H1 (cell line): ENCODE results near the gene OBP2B. TPM values are rescaled to one million over a fixed set of nuclear protein-coding genes. Genes with fewer than 3 reads are reported as not detected.

ENCODE experiments used
- CTCF ChIA-PET: fragments of 300-600 bp; sonication (Branson Sonifier 250); formaldehyde crosslinking; loops from one replicate; lab custom pipeline; 2021; ENCODE audit not compliant: partially characterized antibody; lab: Charles Lee
- POLR2A ChIA-PET: fragments of 300-600 bp; sonication (Branson Sonifier 250); formaldehyde crosslinking; loops from one replicate; lab custom pipeline; 2021; ENCODE audit warnings: inconsistent platforms; ENCODE audit not compliant: partially characterized antibody; lab: Charles Lee
- DNase-seq, 2 experiments: peaks; one replicate each; pipeline versions ENCODE4 v3.0.0 to v3.0.0-alpha.2; 2010 to 2022; ENCODE audit warnings: low spot score in 2 of 2, low read depth in 1 of 2, mixed read lengths in 1 of 2
- FAIRE-seq: peaks from 2 replicates; lab custom pipeline; 2011; peaks lifted over from hg19 to GRCh38; lab: Jason Lieb, UNC
- H2AFZ ChIP-seq: 2 replicates; pipeline ENCODE4 v1.8.1; 2012; ENCODE audit warnings: low read length, inconsistent platforms
- H2AK5ac ChIP-seq: 2 replicates; pipeline ENCODE4 v1.6.1; 2013; ENCODE audit warnings: low read depth, low read length
- H2BK120ac ChIP-seq: replicated peaks from 2 replicates; pipeline ENCODE3; 2013; ENCODE audit warnings: low read depth, low read length, inconsistent platforms
- H2BK12ac ChIP-seq: 2 replicates; pipeline ENCODE4 v1.6.1; 2013; ENCODE audit warnings: low read depth, low read length
- H2BK15ac ChIP-seq: 2 replicates; pipeline ENCODE4 v1.6.1; 2013; ENCODE audit warnings: low read length
- H2BK20ac ChIP-seq: 2 replicates; pipeline ENCODE4 v1.6.1; 2013; ENCODE audit warnings: low read length
- H2BK5ac ChIP-seq: 2 replicates; pipeline ENCODE4 v1.6.1; 2013; ENCODE audit warnings: low read depth, low read length
- H3K14ac ChIP-seq: 2 replicates; pipeline ENCODE4 v1.6.1; 2013; ENCODE audit warnings: inconsistent platforms; ENCODE audit not compliant: insufficient read length
- H3K18ac ChIP-seq: 2 replicates; pipeline ENCODE4 v1.6.1; 2013; ENCODE audit warnings: low read length; ENCODE audit errors: extremely low read depth
- H3K23ac ChIP-seq: 2 replicates; pipeline ENCODE4 v1.6.1; 2013; ENCODE audit warnings: inconsistent platforms; ENCODE audit not compliant: insufficient read length
- H3K23me2 ChIP-seq: 2 replicates; pipeline ENCODE4 v1.6.1; 2013; ENCODE audit warnings: low read depth, low read length
- H3K27ac ChIP-seq: 2 replicates; pipeline ENCODE4 v1.6.1; 2011; ENCODE audit warnings: low read depth, low read length, inconsistent platforms
- H3K27me3 ChIP-seq, 4 experiments: replicated peaks in 1 of 4; 1 replicate in 1 of 4; 2 replicates in 3 of 4; pipeline versions ENCODE4 v1.6.1 to v1.8.1; 2011 to 2013; ENCODE audit warnings: low read length in 3 of 4, mild to moderate bottlenecking in 3 of 4, inconsistent platforms in 2 of 4, mixed read lengths in 2 of 4, moderate library complexity in 1 of 4; ENCODE audit not compliant: control insufficient read depth in 3 of 4, insufficient read depth in 3 of 4; ENCODE audit errors: extremely low read depth in 1 of 4
- H3K36me3 ChIP-seq, 4 experiments: 2 replicates each; pipeline versions ENCODE4 v1.6.1 to v1.8.1; 2011 to 2013; ENCODE audit warnings: mild to moderate bottlenecking in 4 of 4, low read length in 3 of 4, moderate library complexity in 2 of 4, control low read depth in 1 of 4, inconsistent platforms in 1 of 4; ENCODE audit not compliant: insufficient read depth in 4 of 4, control insufficient read depth in 2 of 4
- H3K4ac ChIP-seq: replicated peaks from 2 replicates; pipeline ENCODE3; 2013; ENCODE audit warnings: low read length, low read depth, mixed read lengths, inconsistent platforms; ENCODE audit not compliant: insufficient read length
- H3K4me1 ChIP-seq, 4 experiments: replicated peaks in 1 of 4; 1 replicate in 1 of 4; 2 replicates in 3 of 4; pipeline versions ENCODE4 v1.6.1 to v1.8.1; 2011 to 2013; ENCODE audit warnings: low read length in 3 of 4, inconsistent platforms in 2 of 4, mixed read lengths in 1 of 4; ENCODE audit not compliant: insufficient read depth in 4 of 4, control insufficient read depth in 3 of 4
- H3K4me2 ChIP-seq, 2 experiments: 2 replicates each; pipeline versions ENCODE4 v1.6.1 to v1.8.1; 2011 to 2013; ENCODE audit warnings: low read depth in 2 of 2, low read length in 2 of 2, control low read depth in 1 of 2, inconsistent platforms in 1 of 2, mild to moderate bottlenecking in 1 of 2; ENCODE audit not compliant: insufficient read depth in 1 of 2
- H3K4me3 ChIP-seq, 4 experiments: fragments of 200-600, 300-600 bp in 1 of 4; sonication (generic), shearing (Covaris generic), sonication (Bioruptor Twin) in 1 of 4; 2 replicates each; pipeline versions ENCODE4 v1.5.1 to v1.8.1; 2011 to 2016; ENCODE audit warnings: low read length in 4 of 4, low read depth in 3 of 4, control low read depth in 2 of 4, inconsistent platforms in 2 of 4, mild to moderate bottlenecking in 2 of 4, mixed read lengths in 1 of 4, moderate library complexity in 1 of 4; ENCODE audit not compliant: insufficient read depth in 2 of 4; ENCODE audit errors: extremely low read depth in 1 of 4
- H3K56ac ChIP-seq: replicated peaks from 2 replicates; pipeline ENCODE3; 2013; ENCODE audit warnings: low read depth, mild to moderate bottlenecking, mixed read lengths, low read length, inconsistent platforms; ENCODE audit not compliant: insufficient read length
- H3K79me1 ChIP-seq: 2 replicates; pipeline ENCODE4 v1.6.1; 2013; ENCODE audit warnings: low read depth, low read length, control low read depth
- H3K79me2 ChIP-seq, 2 experiments: 2 replicates each; pipeline versions ENCODE4 v1.6.1 to v1.8.1; 2012 to 2013; ENCODE audit warnings: low read length in 2 of 2, mild to moderate bottlenecking in 2 of 2, inconsistent platforms in 1 of 2; ENCODE audit not compliant: insufficient read depth in 2 of 2, control insufficient read depth in 1 of 2
- H3K9ac ChIP-seq, 4 experiments: replicated peaks in 1 of 4; 1 replicate in 1 of 4; 2 replicates in 3 of 4; pipeline versions ENCODE4 v1.6.1 to v1.8.1; 2011 to 2013; ENCODE audit warnings: low read depth in 3 of 4, low read length in 3 of 4, control low read depth in 2 of 4, mild to moderate bottlenecking in 2 of 4, moderate library complexity in 2 of 4, inconsistent platforms in 1 of 4; ENCODE audit errors: extremely low read depth in 1 of 4
- H3K9me3 ChIP-seq, 2 experiments: 2 replicates each; pipeline versions ENCODE4 v1.6.1 to v1.8.1; 2012 to 2013; ENCODE audit warnings: mild to moderate bottlenecking in 2 of 2, moderate library complexity in 2 of 2, control low read depth in 1 of 2, inconsistent platforms in 1 of 2, low read depth in 1 of 2, low read length in 1 of 2, mixed read lengths in 1 of 2; ENCODE audit not compliant: insufficient read depth in 2 of 2
- H4K20me1 ChIP-seq, 2 experiments: replicated peaks in 1 of 2; 2 replicates each; pipeline versions ENCODE3 to v1.8.1; 2011 to 2013; ENCODE audit warnings: inconsistent platforms in 2 of 2, low read length in 2 of 2, mild to moderate bottlenecking in 1 of 2; ENCODE audit not compliant: insufficient read depth in 2 of 2, control insufficient read depth in 1 of 2
- H4K5ac ChIP-seq: 2 replicates; pipeline ENCODE4 v1.6.1; 2013; ENCODE audit warnings: low read length, low read depth, mixed read lengths, inconsistent platforms; ENCODE audit not compliant: insufficient read length
- H4K8ac ChIP-seq: 2 replicates; pipeline ENCODE4 v1.8.0; 2013; ENCODE audit warnings: mild to moderate bottlenecking, moderate library complexity, low read length, inconsistent platforms; ENCODE audit not compliant: insufficient read depth; ENCODE audit errors: extremely low read depth
- H4K91ac ChIP-seq: replicated peaks from 2 replicates; pipeline ENCODE3; 2013; ENCODE audit warnings: low read length, mixed read lengths, inconsistent platforms; ENCODE audit not compliant: insufficient read length
- BRCA1 ChIP-seq: IDR thresholded peaks from 2 replicates; pipeline ENCODE4 v1.6.1; 2012; ENCODE audit warnings: low read depth, low read length, improper control_type of control experiment
- CBX8 ChIP-seq: fragments of 300-800, 300-1000 bp; sonication (generic); IDR thresholded peaks from 2 replicates; pipeline ENCODE4 v1.7.1; 2016; ENCODE audit warnings: low read depth, low read length, borderline replicate concordance
- CHD1 ChIP-seq: IDR thresholded peaks from 2 replicates; pipeline ENCODE4 v1.6.1; 2012; ENCODE audit warnings: low read depth, low read length, improper control_type of control experiment
- CTBP2 ChIP-seq: IDR thresholded peaks from 2 replicates; pipeline ENCODE4 v1.7.0; 2011; ENCODE audit warnings: borderline replicate concordance, mild to moderate bottlenecking, moderate library complexity, mixed read lengths, low read length; ENCODE audit not compliant: insufficient read depth, insufficient read length
- NANOG ChIP-seq: IDR thresholded peaks from 2 replicates; pipeline ENCODE4 v1.6.1; 2011; ENCODE audit warnings: low read length, low read depth, mild to moderate bottlenecking, inconsistent platforms; ENCODE audit not compliant: insufficient read depth, poor library complexity, severe bottlenecking
- POLR2A ChIP-seq, 2 experiments: IDR thresholded peaks; 1 replicate in 1 of 2; 2 replicates in 1 of 2; pipeline ENCODE4 v1.6.1; 2011; ENCODE audit warnings: low read depth in 2 of 2, low read length in 2 of 2, mild to moderate bottlenecking in 2 of 2; ENCODE audit errors: control extremely low read depth in 1 of 2
- RNF2 ChIP-seq: fragments of 200-900, 300-1000 bp; sonication (generic); IDR thresholded peaks from 2 replicates; pipeline ENCODE4 v1.7.1; 2016; ENCODE audit warnings: borderline replicate concordance, low read depth, mild to moderate bottlenecking, antibody characterized with exemption, low read length; ENCODE audit not compliant: poor library complexity, severe bottlenecking; ENCODE audit errors: missing control alignments
- SP1 ChIP-seq: IDR thresholded peaks from 2 replicates; pipeline ENCODE4 v1.6.1; 2011; ENCODE audit warnings: low read depth, low read length
- TCF12 ChIP-seq: IDR thresholded peaks from 2 replicates; pipeline ENCODE4 v1.6.1; 2011; ENCODE audit warnings: low read depth, mild to moderate bottlenecking, low read length
- WGBS, 2 experiments: shearing (Covaris generic) in 1 of 2; methylation state at CpG; one replicate each; pipeline versions ENCODE4 v1.1.6 to v1.1.7; 2013 to 2015; ENCODE audit warnings: low lambda C conversion rate in 2 of 2, mixed read lengths in 2 of 2, inconsistent platforms in 1 of 2, low coverage in 1 of 2, missing lambda C conversion rate in 1 of 2; ENCODE audit not compliant: insufficient replicate concordance in 2 of 2, insufficient coverage in 1 of 2, insufficient read length in 1 of 2; ENCODE audit errors: extremely low coverage in 1 of 2, missing lambda C conversion rate in 1 of 2; 5-methylcytosine and 5-hydroxymethylcytosine counted together
- polyA plus RNA-seq, 7 experiments: library from polyadenylated mRNA; depleted of rRNA in 3 of 7; stranded (reverse) in 5 of 7; unstranded in 2 of 7; fragments of >200 nt in 5 of 7; fragments of 200-250 nt in 2 of 7; gene quantifications; 1 replicate in 5 of 7; 2 replicates in 1 of 7; 4 replicates in 1 of 7; pipeline versions ENCODE4 v1.2.1 to v1.2.3, GENCODE V29; 2011 to 2013; ENCODE audit warnings: missing spikeins in 2 of 7, mixed read lengths in 2 of 7
- total RNA-seq: library from RNA; stranded (reverse); fragmentation: NEBNext Ultra II Directional; extraction: Animal tissue kit (Norgen Biotek cat#: 25700); gene quantifications from 2 replicates; pipeline ENCODE4 v1.2.1, GENCODE V29; 2021
- TF ChIP-seq, protein P1 (sequence below): IDR thresholded peaks from 2 replicates; pipeline ENCODE4 v1.6.1; 2012; ENCODE audit warnings: inconsistent platforms
- TF ChIP-seq, protein P2 (sequence below), 3 experiments: IDR thresholded peaks; 1 replicate in 2 of 3; 2 replicates in 1 of 3; pipeline versions ENCODE4 v1.5.1 to v1.6.1; 2011; ENCODE audit warnings: low read length in 3 of 3, mild to moderate bottlenecking in 3 of 3, inconsistent platforms in 2 of 3, low read depth in 1 of 3, moderate library complexity in 1 of 3; ENCODE audit not compliant: insufficient read depth in 1 of 3; ENCODE audit errors: control extremely low read depth in 1 of 3

OBP2B gene
- total and polyA plus RNA-seq, 2 of the 8 experiments (the other 6 are each of a cell fraction or from before 2014, with no cell fraction given), result not detected

DNA sequence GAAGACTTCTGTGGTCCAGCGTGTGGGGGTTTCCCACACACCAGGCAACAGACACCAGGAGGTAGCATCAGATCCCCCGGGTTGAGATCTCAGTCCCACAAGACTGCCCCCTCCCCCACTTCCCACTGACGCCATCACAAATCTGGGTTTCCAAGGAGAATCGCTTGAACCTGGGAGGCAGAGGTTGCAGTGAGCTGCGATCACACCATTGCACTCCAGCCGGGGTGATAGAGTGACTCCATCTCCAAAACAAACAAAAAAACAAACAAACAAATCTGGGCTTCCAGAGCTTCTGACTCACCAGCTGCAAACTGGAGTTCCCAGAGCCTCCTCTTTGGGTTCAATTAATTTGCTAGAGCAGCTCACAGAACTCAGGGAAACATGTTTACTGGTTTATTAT, 40.6 kb downstream of the OBP2B start:
- CTCF ChIA-PET, result interaction anchor here (1.6 to 1.7 kb wide), 2 partner anchors 12 to 174 kb away, joined by 6 read pairs; no protein-coding TSS in a partner anchor
- TF ChIP-seq POLR2A (IDR thresholded peaks at IDR 0.05; ENCODE audit: control extremely low read depth in 1 of 2, low read depth in 2 of 2, low read length in 2 of 2) (no peak), CHD1 (no peak), CTBP2 (no peak), NANOG (no peak), SP1 (no peak), TCF12 (no peak), BRCA1 (no peak), CBX8 (no peak), RNF2 (no peak)
- TF ChIP-seq, protein P1, sequence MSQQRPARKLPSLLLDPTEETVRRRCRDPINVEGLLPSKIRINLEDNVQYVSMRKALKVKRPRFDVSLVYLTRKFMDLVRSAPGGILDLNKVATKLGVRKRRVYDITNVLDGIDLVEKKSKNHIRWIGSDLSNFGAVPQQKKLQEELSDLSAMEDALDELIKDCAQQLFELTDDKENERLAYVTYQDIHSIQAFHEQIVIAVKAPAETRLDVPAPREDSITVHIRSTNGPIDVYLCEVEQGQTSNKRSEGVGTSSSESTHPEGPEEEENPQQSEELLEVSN, result no peak
- TF ChIP-seq, protein P2, sequence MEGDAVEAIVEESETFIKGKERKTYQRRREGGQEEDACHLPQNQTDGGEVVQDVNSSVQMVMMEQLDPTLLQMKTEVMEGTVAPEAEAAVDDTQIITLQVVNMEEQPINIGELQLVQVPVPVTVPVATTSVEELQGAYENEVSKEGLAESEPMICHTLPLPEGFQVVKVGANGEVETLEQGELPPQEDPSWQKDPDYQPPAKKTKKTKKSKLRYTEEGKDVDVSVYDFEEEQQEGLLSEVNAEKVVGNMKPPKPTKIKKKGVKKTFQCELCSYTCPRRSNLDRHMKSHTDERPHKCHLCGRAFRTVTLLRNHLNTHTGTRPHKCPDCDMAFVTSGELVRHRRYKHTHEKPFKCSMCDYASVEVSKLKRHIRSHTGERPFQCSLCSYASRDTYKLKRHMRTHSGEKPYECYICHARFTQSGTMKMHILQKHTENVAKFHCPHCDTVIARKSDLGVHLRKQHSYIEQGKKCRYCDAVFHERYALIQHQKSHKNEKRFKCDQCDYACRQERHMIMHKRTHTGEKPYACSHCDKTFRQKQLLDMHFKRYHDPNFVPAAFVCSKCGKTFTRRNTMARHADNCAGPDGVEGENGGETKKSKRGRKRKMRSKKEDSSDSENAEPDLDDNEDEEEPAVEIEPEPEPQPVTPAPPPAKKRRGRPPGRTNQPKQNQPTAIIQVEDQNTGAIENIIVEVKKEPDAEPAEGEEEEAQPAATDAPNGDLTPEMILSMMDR (IDR thresholded peaks at IDR 0.05; ENCODE audit: control extremely low read depth in 1 of 3, insufficient read depth in 1 of 3, low read depth in 1 of 3, low read length in 3 of 3), result no peak

More for the DNA sequence above, 40.6 kb downstream of the OBP2B start:
- DNase-seq (no peak), FAIRE-seq (no peak)
- Histone ChIP-seq H3K56ac (no peak overlapping the region), H2BK20ac (no peak overlapping the region), H4K20me1 (peaks cover 0 to 1% of the 10 kb centered on the region in 2 experiments), H3K27me3 (peaks cover 0 to 12% (median 5%) of the 10 kb centered on the region in 4 experiments; a peak in 5 of 7 replicates), H3K36me3 (no peaks in the 10 kb centered on the region), H3K27ac (no peak overlapping the region), H4K5ac (no peak overlapping the region), H4K8ac (no peak overlapping the region), H3K4me2 (no peak overlapping the region), H3K4me3 (no peak overlapping the region), H2BK12ac (no peak overlapping the region), H3K23me2 (peaks cover 3% of the 10 kb centered on the region; the same call in 1 of the 2 replicates), H3K4me1 (no peaks in the 10 kb centered on the region; a peak in 1 of 7 replicates), H3K79me2 (no peaks in the 10 kb centered on the region), H2BK120ac (no peak overlapping the region), H3K9ac (no peak overlapping the region), H2BK5ac (no peak overlapping the region), H3K23ac (no peak overlapping the region), H3K14ac (no peak overlapping the region), H3K9me3 (no peaks in the 10 kb centered on the region), H3K18ac (no peak overlapping the region), H3K4ac (no peak overlapping the region), H4K91ac (no peak overlapping the region), H3K79me1 (no peaks in the 10 kb centered on the region), H2AK5ac (no peak overlapping the region), H2AFZ (no peak overlapping the region), H2BK15ac (no peak overlapping the region)
- POLR2A ChIA-PET, result no interaction called here
- 88% methylated on average over 5 of the region's 6 CpGs; no CpG with 5 or more reads in 1 of the 2 experiments for WGBS, 2 experiments
